ENCODE data around the gene USP47.
"Not testable (repeated sequence)": the region's sequence is repeated elsewhere in the genome, so short reads cannot be mapped to it uniquely, and the experiment has no call there.

The USP47 gene

DNA sequence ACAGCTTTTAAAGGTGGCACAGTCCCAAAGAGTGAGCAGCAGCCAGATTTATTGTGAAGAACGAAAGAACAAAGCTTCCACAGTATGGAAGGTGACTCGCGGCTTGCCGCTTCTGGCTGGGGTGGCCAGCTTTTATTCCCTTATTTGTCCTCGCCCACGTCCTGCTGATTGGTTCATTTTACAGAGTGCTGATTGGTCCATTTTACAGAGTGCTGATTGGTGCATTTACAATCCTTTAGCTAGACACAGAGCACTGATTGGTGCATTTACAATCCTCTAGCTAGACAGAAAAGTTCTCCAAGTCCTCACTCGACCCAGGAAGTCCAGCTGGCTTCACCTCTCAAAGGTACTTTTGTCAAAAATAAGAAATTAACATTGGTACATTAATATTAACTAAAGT is 10.4 kb upstream of the USP47 start:
- DNase-seq = not testable (repeated sequence)

DNA sequence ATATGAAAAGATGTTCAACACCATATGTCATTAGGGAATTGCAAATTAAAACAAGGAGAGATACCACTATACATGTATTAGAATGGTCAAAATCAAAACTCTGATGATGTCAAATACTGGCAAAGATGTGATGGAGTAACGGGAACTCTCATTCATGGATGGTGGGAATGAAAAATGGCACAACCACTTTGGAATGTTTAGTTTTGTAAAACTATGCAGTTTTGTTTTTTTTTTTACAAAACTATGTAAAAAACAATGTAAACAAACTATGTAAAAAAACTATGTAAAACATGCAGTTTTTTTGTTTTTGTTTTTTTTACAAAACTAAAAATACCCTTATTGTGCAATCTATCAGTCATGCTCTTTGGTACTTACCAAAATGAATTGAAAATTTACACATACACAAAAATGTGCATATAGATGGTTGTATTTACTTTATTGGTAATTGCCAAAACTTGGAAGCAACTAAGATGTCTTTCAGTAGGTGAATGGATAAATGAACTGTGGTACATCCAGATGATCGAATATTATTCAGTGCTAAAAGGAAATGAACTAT is 5.0 kb upstream of the USP47 start:
- no peak for DNase-seq

DNA sequence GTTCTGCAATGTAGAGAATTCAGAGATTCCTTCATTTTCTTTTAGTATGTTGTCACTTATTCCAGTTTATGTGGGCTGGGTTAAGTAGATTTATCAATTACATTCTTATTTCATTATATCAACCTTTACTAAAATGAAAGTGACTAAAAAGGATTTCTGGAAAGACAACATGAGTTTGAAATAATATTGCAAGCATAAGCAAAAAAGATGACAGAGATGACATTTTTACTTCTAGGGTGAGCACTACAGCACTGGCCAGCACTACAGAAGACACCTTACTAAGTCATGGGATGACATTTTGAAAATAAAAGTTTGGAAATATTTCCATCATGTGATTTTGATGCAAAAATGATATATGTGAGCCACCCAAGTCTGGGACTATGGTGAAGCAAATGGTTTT is 2.1 kb upstream of the USP47 start:
- DNase-seq = no peak

DNA sequence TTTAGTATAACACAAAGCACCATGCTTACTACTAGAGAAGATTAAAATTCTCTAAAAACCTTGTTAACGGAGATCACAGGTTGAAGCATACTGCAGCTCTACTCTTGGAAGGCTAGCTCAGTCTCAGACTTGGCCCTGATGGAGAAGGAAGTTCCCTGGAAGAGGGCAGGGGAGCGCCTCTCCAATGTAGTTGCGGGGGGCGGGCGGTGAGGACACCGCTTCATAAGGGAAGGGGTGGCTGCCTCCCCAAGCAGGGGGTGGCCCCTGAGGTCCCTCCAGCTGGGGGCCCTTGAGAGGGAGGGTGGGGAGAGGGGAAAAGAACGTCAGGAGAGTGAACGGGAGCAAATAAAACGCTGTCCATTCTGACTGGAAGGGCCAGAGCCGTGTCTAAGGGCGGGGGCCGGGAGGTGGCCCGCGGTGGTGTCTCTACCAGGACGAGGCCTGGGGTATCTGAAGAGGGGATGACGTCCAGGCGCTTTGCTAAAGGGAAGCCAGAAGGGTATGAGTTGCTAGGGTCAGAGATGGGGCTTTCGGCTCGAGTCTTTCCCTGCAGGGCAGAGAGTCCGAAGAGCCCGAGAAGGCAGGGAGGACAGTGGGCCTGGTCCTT is 553 bp upstream of the USP47 start:
- DNase-seq = peak; percentile 35 to 42

DNA sequence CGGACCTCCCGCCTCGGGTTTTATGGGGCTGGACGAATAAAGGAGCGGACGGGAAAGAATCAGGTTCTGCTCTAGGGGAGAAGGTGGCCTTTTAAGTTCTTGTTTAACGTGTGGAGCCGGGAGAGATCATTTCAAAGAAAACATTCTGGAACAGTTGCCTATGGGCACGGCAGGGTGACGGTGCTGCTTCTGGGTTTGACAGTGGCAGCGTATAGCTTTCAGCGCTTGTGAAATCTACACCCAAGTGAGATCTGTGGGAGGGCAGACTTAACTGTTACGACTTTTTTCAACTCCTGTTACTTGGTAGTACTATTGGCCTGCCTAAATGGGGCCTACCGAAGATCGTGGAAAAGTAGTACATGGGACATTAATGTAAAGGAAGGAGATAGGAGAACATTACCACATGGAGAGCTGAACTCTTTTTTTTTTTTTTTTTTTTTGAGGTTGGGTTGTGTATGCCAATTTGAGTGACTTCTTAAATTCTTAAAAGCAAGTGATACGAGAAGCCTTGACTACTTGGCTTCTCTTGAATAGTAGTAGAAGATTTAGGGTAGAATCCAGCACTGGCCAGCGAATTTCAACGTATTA is 743 bp downstream of the USP47 start:
- peak in 1 of 2 experiments; percentile 34 for DNase-seq

DNA sequence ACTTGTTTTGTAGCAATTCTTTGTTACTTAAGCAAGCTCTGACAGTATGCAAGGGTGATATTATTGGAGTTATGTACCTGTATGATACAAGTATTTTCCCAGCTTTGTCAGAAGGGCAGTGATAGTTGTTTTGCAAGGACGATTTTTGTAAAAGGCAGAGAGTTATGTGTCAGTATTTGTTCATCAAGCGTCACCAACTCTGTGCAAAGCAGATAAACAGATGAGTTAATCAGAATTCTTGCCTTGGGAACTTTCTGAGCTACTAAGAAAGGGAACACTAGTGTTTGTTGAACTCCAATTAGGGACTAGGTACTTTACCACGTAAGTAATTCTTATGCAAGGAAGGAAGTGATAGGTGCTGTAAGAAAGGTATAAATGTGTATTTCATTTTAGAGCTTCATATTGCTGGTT is 1.4 kb downstream of the USP47 start:
- no peak for DNase-seq

DNA sequence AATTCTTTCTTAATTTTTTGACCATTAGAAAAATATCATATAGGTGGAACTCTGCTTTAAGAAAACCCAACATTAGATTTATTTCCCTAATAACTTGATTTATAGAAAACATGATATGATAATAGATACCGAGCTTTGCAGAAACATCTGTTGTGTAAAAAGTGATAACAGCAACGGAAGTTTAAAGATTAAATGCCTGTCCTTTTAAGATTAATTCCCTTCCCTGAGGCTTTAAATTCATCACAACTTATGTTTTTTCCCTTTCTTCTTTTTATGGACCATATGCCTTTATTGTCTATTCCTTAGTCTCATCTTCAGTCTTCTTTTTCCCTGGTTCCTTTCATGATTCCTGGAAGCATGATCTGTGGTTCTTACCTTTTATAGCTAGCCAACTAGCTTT is 1.9 kb downstream of the USP47 start:
- no peak for DNase-seq

DNA sequence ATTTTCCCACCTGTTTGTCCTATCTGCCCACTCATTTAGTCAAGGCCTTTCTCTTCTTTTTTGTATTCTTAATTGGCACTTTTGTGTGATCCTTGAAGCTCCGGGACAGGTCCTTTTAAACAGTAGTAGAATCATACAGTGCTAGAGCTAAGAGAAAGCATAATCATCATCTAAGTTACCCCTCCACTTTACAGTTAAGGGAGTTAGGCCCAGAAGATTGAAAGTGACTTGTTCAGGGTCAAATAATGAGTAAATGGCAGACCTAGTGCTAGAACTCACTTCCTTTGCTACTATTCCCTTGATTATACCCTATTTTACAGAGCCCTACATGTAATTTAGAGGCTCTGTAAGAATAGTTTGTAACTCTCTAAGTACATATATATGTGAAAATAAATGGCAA is 2.5 kb downstream of the USP47 start:
- DNase-seq = no peak

DNA sequence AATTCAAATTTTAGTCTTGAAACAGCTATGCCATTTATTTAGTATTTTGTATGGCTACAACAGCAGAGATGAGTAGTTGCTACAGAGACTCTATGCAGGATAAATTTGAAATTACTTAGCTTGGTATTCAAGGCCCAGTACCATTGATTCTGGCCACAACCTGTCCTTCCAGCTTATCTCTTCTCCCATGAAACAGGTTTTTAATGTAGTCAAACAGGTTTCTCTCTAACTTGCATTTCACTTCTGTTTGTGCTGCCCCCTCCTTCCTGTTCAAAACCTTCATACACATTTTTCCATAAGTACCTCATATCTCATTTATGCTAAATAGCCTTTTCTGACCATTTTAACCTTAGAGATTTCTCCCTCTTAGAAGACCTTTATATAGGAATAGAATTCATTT is 3.3 kb downstream of the USP47 start:
- no peak for DNase-seq

DNA sequence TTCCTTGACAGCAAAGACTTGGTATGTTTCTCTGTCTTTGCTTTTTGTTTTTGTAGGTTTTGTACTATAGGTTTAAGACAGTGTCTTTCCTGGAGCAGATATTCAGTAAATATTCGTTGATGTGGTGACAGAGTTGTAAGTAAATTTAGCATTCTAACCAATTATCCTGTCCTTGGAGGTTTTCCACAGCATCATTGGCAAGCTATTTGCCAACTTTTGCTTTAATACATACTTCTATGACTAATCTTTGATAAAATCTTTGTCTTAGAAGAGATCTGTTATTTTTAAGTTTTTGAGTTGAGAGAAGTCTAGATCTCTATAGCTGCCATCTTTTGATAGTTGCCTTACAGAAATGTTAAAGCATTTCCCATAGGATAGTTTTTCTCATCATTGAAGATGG is 3.8 kb downstream of the USP47 start:
- no peak for DNase-seq

DNA sequence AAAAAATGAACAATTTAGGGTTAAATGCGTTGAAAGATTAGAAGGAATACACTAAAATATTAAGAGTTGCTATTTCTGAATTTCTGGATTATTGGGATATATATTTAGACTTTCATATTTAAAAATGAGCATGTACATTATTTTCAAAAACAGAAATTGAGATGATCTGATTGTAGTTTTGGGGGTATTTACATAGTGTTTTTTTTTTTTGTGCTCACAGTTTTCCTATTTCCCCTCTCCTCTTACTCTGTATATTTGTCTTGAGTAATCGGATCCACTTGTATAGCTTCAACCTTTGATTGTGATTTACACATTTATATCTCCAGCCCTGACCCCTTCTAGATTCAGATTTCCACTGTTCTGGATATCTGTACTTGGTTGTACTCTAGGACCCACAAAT is 5.3 kb downstream of the USP47 start:
- DNase-seq = no peak

DNA sequence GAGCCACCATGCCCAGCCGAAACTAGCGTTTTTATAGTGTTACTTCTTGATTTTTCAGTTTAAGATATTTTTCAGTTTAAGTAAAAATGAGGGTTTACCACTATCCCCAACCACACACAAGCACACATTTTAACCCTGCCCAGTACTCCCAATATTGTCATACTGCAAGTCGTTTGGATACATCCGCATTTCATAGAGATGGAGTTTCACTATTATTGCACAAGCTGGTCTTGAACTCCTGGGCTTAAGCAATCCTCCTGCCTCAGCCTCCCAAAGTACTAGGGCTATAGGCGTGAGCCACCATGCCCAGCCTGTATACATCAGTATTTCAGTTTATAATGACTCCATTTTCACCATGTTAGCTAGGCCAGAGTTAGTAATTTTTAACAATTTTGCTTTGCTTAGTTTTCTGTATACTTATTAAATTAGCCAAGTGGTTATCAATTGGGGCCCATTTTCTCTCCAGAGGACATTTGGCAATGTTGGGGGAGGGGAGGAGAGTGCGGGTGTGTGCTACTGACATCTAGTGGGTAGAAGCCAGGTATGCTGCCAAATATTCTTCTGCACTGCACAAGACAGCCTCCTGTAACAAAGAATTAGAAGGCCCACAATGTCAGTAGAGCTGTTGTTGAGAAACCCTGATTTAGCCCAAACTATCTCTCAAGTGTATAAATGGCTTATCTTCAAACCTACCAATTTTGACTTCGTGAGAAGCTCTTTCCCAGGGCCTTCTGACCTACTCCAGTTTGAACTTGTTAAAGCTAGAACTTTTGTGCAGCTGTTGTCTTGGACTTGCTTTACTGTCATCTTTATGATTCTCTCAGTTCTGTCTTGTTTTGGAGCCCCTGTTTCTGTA is 7.3 kb downstream of the USP47 start:
- DNase-seq = peak in 1 of 2 experiments; percentile 2

DNA sequence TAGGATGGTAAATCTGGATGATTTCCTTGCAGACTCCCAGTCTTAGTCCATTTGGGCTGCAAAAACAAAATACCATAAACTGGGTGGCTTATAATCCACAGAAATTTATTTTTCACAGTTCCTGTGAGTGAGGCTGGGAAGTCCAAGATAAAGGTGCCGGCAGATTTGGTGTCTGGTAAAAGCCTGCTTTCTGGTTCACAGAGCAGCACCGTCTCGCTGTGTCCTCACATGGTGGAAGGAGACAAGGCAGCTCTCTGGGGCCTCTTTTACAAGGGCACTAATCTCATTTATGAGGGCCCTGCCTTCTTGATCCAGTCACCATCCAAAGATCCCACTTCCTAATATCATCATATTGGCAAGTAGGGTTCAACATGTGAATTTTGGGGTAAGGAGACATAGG is 8.9 kb downstream of the USP47 start:
- DNase-seq = no peak

DNA sequence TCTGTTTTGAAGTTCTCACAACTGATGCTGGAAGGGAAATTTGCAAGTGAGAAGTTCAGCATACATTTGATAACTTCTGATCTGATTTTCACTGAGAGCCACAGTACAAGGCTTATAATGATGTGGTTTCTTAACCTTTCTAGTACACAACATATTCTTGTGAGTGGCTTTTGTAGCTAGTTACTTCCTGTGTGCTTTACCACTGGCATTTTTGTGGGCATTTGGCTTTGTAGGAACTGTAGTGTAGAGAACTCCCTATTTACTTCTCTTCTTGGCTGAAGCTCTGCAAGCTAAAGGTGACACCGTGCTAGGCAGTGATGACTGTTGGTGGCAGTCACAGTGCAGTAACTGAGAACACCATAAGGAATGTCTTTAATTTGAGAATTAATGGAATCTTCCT is 14.9 kb downstream of the USP47 start:
- DNase-seq = no peak

DNA sequence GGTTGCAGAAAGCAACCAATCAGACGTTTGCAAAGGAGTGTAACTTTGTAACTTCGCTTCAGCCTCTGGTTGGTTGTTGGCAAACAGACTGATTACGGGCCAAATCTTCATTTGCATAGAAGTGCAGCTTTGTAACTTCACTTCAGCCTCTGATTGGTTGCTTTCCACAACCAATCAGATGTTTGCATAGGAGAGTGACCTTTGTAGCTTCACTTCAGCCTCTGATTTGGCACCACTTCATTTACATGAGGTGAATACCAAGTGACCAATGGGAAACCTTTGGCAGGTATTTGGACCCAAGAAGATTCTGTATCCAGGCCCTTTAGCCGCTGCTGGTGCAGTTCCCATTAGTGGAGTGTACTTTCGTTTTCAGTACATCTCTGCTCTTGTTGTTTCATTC is 16.0 kb downstream of the USP47 start:
- DNase-seq = no peak

DNA sequence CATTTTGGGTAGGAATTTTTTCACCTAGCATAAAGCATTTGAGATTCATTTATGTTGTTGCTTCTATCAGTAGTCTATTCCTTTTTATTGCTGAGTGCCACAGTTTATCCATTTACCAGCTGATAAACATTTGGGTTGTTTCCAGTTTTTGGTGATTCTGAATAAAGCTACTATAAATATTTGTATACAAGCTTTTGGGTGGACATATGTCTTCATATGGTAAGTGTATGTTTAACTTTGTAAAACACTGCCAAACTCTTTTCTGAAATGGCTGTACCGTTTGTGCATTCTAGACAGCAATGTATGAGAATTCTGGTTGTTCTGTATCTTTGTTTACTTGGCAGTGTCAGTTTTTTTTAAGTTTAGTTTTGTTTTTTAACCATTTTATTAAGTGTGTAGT is 16.9 kb downstream of the USP47 start:
- DNase-seq = no peak

DNA sequence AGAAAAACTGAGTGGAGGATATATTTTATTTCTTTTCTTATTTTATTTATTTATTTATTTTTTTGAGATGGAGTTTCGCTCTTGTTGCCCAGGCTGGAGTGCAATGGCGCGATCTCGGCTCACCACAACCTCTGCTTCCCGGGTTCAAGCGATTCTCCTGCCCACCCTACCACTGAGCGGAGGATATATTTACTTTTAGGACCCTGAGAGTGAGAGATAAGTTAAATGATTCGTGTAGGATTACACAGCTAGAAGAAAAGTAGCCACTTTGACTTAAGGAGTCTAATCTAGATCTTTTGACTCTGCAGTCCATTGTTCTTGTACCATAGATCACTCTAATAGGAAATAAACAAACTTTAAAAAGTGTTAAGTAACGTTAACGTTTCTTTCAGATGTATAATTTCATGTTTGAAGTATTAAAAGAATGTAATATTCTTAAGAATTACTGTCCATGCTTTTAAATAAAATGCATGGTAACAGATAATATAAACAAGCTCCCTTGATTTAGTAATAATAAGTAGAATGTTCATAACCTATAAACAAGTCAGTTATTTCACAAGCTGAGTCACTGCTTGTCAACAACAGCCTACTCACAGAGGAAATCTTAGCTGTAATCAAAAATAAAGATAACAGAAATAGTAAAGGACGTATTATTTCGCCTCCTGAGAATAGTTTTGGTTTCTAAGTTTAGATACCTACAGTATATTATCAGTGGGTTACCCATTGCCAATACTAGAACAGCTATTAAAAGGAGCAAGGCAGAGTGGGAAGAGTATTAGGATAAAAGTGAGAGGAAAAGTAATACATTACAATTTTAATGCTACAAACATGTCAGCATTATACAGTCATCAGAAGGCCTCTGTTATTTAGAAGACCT is 18.6 kb downstream of the USP47 start:
- no peak for DNase-seq

DNA sequence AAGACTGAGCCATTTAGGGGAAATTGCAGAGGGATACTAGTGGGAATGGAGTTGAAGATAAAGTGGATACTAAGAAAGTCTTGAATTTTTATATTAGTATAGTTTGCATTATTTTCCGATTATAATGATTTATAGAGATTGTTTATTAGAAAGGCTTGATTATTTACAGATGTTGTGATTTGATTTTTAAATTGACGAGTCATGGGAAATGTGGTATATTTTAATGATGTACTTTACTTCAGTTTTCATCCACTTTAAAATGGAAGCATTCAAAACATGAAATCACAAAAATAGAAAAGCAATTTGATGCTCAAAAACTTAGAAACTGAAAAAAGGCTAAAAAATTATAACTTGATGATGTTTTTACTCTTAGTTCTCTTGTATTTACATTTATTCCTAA is 21.2 kb downstream of the USP47 start:
- no peak for DNase-seq

DNA sequence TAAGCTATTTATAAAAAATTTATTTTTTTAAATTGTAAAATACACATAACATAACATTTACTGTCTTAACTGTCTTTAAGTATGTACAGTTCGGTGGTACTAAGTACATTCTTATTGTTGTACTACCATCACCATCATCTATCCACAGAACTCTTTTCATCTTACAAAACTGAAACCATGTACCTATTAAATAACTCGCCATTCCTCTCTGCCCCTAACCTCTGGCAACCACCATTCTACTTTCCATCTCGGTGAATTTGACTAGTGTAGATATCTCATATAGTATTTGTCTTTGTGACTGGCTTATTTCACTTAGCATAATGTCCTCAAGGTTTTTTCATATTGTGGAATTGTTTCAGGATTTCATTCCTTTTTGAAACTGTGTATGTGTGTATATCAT is 22.6 kb downstream of the USP47 start:
- no peak for DNase-seq

DNA sequence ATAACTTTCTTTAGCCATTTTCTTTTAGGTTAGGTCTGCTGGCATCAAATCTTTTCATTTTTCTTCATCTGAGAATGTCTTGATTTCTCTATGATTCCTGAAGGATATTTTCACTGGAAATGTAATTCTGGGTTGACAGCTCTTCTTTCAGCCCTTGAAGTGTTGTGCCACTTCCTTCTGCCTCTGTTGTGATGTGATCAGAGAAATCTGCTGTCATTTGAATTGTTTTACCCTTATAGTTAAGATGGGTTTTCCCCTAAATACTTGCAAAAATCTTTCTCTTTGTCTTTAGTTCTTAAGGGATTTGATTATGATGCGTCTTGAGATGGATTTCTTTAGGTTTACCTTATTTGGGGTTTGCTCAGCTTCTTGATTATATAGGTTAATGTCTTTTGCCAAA is 23.0 kb downstream of the USP47 start:
- no peak for DNase-seq

DNA sequence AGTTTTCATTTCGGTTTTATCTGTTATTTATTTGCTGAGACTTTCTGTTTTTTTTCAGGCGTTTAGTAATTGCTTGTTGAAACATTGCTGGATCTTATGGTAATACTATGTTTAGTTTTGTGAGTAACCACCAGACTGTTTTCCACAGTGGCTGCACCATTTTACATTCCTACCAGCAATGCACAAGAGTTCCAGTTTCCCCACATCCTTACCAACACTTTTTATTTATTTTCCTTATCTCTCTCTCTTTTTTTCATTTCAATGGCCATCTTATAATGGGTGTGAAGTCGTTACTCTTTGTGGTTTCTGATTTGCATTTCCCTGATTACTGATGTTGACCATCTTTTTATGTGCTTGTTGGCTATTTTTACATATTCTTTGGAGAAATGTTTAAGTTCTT is 23.7 kb downstream of the USP47 start:
- DNase-seq = no peak

DNA sequence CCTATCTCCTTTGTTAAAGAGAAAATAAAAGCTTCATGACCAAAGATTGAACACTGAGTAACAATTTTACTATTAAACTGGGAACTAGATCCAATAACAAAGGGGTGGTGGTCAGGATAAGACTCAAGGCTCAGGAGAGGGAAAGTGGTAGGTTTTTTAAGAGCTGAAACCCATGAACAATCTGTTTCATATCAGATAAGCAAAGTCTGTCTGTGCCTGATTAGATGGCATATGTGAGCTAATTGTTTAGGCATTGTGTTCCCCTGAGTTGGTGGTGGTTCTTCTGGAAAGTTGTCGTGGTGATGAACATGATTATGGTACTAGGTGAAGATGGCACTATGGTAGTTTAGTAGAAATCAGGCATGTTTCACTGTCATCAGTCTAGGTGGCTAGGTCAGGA is 24.4 kb downstream of the USP47 start:
- DNase-seq = no peak

DNA sequence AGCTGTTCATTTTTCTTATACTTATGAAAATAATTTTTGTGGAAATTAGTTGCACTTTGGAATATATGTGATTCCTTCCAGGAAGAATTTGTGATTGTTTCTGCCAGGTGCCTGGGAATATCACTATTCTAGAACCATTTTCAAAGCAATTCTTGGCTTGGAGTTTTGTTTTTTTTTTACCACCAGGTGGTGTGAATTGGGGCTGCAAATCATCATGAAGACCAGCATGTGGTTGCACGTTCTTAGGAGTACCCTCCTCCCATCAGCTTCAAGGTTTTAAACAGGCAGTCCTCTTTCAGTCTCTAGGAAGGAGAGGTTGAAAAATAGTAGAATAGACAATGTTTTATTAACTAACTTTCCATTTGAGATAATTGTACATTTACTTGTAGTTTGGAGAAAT is 25.9 kb downstream of the USP47 start:
- no peak for DNase-seq

Measured in NCI-H1930 (cell line).